NCI-H774 (cell line): ENCODE data around the gene CD6.

Experiments
- DNase-seq: peaks from one replicate; lab custom pipeline; 2025; lab: John Stamatoyannopoulos, UW

CD6 gene

DNA sequence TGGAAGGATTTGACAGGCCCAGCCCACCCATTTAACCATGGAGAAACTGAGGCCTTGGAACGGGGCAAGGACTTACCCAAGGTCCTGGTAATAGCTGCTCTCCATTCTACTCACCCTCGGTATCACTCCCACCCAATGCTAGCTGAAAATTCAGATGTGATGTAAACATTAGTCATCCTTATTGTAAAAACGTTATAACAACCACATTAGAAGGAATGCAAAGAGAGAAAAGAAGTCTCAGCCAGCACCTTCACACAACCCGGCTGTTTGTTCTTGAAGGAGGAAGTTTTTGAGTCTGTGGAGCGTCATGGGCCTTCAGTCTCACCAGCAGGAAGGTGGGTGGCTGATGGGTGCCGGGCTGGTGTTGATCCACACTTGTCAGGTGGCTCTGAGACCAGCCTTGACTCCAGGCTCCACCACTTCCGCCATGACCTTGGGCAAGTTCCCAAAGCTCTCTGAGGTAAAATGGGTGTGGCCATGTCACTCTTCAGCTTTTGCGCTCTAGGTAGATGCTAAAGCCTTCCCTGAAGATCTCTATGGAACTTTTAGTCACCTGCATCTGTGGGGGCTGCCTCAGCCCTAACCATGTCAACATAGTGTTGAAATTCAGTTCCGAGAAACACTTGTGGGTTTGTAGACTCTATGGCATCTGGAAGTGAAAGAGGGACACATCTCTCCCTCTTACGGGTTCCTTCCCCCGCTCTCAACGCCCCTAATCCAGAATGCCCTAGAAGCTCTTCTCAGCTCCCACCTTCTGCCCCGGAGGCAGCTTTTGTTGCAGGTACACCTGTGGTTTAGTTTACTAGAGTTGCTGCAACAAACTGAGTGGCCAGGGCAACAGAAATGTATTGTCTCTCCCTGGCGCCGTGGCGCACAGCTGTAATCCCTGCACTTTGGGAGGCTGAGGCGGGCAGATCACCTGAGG, 14.8 kb downstream of the CD6 start:
- no peak for DNase-seq

- no peak for DNase-seq
Measured at GRCh38 chr11:60987577-60988277, 16.2 kb downstream of the CD6 start.

- DNase-seq, result no peak
Measured at GRCh38 chr11:60988658-60989057, 17.2 kb downstream of the CD6 start.

DNA sequence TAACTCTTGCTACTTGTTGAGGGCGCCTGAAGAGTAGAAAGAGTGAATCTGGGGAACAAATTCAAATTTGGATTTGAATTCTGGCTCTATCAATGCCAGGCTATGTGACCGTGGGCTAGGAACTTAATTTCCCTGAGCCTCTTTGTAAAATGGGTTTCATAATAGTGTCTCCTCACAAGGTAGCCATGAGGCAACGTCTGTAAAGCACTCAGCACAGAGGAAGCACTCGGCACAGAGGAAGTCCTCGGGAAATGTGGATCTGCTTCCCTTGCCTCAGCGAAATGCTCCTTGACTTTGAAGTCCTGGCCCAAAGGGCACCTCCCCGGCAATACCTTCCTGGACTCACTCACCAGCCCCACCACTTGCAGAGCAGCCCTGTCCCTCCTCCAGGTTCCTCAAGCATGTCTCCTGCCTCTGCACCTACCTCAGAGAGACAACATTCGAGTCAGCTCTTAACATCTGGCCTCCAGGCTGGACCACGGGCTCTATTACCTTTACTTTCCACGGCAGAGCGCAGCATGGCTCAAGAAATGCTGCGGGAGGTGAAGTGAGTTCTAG, 17.7 kb downstream of the CD6 start:
- DNase-seq, result no peak

- DNase-seq, result no peak
Measured at GRCh38 chr11:60991457-60991856, 20.0 kb downstream of the CD6 start.

GRCh38 chr11:60992842-60993409, 21.4 kb downstream of the CD6 start:
- no peak for DNase-seq

DNA sequence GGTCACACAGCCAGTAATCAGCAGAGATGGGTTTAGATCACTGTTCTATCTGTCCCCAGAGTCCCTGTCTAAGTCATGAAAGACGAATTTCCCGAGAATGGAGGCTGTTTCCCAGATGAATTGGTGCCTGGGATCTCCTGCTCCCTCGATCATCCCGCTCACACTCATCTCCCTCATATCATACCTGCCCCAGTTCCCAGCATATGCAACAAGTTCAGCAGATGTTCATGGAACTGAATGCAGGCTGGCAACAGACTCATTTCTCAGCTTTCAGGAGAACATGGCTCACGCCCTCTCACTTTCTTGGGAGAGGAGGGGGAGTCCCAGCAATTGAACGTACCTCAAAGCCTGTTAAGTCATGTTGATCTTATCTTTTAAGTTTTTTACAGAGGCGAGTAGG, 22.1 kb downstream of the CD6 start:
- no peak for DNase-seq

DNA sequence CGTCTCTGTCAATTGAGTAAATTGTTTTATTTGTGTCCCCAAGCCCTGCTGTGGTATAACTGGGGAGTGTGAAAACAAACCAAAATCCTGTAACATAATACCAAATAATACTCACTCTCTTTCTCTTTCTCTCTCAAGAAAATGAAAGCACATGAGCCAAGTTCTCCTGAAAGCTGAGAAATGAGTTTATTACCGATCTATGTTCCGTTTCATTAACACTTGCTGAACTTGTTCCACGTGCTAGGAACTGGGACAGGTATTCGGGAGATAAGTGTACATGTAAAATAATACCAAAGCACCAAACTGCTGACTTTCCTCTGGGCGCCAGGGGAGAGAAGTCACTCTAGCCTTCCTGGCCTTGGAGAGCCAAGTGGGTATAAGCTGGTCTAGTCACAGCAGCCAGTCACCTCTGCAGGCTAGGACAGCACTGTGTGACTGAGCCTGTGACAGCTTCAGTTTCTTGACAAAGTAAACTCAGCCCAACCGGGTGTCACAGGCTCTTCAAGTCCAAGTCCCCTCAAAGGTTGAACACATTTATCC, 23.1 kb downstream of the CD6 start:
- no peak for DNase-seq

DNA sequence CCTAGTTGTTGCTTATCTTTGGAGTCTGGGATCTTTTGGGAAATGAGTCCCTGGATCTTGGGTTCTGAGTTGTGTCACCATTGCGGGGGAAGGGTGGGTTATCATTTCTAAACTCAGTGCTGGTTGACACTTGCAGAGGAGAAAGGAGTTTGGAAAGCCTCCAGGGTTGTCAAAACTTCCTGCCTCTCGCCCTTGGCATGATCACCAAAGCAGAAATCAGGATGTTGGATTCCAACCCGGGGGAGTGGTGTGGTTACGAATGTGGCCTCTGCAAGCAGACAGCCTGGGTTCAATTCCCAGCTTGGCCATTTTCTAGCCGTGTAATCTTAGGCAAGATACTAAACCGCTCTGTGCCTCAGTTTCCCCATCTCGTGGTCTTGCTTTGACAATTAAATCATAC, 24.3 kb downstream of the CD6 start:
- DNase-seq, result no peak

DNA sequence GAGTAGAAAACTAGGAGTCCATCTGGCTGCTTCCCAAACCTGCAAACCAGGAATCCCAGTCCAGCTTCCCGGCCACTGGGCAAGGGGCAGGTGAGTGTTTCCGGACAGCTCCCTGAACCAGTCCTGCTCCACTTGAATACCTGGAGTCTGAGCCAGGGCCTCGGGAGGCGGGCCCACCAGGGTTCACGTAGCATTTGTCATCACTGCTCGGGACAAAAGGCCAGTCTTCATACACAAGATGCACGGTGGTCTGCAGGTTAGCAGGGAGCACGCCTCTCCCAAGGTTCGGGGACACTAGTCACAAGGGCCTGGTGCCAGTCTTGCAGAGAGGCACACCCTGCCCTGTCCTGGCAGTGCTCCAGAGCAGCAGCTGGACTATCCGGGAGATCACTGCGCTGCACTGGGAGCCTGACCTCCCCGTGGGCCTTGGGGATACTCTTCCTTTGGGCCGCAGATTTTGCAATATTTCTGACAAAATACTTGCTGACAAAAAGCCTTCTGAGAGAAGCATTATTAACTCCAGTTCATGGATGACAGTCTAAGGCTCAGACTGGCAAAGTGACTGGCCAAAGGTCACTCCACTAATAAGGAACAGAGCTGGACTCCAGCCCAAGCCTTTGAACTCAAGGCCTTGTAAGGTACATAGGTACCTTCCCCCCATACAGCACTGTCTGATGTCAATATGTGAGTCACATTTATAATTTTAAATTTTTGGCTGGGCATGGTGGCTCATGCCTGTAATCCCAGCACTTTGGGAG, 25.1 kb downstream of the CD6 start:
- no peak for DNase-seq

DNA sequence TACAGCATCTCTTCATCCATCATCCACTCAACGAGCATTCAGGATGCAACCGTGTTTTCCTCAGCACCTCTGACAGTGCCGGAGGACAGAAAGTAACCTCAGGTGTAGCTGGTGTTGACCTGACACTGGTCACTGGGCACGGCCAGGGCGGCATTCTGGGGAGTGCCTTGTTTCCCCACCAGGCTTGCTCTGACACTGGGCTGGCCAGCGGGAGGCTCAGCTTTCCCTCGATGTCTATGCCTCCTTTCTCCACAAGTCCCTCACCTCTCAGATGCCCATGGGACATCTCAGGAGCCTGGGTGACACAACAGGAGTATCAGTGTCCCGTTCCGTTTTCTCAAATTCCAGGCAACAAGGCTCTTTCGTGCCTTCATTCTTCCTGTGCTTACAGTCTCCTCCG, 28.9 kb downstream of the CD6 start:
- DNase-seq, result no peak

DNA sequence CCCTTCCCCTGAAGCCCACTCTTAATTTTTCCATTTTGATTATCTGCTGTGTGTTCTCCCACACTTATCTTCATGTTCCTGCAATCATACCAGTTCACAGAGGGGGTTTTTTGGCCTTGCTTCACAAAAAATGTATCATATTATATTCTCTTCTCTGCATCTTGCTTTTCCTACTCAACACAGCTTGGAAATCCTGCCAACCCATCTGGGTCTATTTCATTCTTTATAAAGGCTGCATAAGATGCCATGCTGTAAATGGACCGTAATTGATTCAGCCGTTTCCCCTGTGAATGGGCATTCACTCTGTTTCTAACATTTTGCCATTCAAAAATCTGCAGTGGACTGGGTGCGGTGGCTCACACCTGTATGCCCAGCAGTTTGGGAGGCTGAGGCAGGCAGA, 30.5 kb downstream of the CD6 start:
- no peak for DNase-seq

DNA sequence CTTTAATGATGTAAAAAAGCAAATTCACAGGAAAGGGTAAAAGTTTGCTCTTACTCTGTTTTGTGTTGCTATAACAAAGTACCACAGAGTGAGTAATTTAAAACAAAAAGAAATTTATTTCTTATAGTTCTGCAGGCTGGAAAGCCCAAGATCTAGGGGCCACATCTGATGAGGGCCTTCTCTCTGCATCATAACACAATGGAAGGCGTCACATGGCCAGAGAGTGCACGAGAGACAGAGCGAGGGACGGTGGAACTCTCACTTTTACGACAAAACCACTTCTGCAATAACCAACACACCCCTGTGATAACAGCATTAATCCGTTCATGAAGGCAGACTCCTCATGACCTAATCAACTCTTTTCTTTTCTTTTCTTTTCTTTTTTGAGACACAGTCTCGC, 31.1 kb downstream of the CD6 start:
- no peak for DNase-seq

GRCh38 chr11:61004180-61004611, 32.7 kb downstream of the CD6 start:
- DNase-seq, result no peak

DNA sequence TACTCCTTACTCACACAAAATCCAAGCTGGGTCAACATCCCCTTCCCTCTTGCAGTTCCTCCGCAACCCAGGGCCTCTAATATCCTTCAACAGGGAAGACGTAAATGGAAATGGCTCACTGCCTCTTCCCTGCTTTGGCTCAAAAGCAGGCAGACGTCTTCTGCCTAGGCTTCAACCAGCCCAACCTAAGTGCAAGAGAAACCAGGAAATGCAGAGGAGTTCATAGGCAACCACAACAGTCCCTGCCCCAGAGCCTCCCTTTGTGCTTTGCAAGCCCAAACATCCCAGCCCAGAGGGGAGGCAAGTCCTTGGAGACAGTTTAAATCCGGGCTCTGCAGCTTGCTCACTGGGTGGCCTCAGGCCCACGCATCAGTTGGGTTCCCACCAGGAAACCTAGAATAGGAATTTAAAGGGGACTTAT, 33.3 kb downstream of the CD6 start:
- no peak for DNase-seq

- peak; percentile 11 for DNase-seq
Measured at GRCh38 chr11:61007383-61007955, 36.0 kb downstream of the CD6 start.

DNA sequence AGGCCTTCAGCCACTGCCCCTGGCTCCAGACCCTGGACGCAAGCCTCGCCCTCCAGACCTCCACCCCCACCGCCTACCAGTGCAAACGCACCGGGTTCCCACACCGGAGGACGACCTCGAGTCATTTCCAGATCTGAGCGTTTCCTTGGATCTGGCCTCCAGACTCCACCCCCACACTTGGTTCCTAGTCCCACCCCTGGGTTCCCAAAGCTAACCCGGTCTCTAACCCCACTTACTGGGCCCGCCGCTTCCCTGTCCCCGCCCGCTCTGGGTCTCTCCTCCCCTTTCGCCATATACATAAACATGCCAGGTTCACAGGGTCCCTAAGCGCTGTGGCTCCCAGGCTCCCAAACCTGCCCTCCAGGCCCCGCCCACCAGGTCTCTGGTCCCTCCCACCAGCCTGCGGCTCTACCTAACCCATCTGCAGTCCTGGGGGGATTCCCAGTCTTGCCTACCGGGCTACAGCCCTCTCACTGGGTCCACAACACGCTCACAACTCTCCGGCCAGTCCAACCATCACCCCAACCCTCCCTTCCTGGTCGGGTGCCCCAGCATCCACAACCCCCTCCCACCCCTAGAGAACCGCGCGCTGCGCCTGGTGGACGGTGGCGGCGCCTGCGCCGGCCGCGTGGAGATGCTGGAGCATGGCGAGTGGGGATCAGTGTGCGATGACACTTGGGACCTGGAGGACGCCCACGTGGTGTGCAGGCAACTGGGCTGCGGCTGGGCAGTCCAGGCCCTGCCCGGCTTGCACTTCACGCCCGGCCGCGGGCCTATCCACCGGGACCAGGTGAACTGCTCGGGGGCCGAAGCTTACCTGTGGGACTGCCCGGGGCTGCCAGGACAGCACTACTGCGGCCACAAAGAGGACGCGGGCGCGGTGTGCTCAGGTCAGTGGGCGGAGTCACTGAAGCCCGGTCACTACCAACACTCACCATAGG, 36.7 kb downstream of the CD6 start:
- no peak for DNase-seq

GRCh38 chr11:61008971-61009370, 37.5 kb downstream of the CD6 start:
- DNase-seq, result no peak

- DNase-seq, result no peak
Measured at GRCh38 chr11:61009392-61010275, 38.2 kb downstream of the CD6 start.
